Neural cell (in vitro differentiated cells): ENCODE data around the gene HIVEP3. TPM values are rescaled to one million over a fixed set of nuclear protein-coding genes. Genes with fewer than 3 reads are reported as not detected.

ENCODE experiments used
- H2AFZ ChIP-seq: fragments of 200-600, 300-800 bp; sonication (generic), shearing (Covaris generic); 2 replicates; pipeline ENCODE4 v1.6.0; 2014; ENCODE audit warnings: low read depth, mild to moderate bottlenecking, antibody characterized with exemption, low read length, moderate library complexity
- H3F3A ChIP-seq: fragments of 200-600 bp; shearing (Covaris generic); 2 replicates; pipeline ENCODE4 v1.6.1; 2016; ENCODE audit warnings: mild to moderate bottlenecking, moderate library complexity, mixed read lengths, antibody characterized with exemption, low read length; ENCODE audit not compliant: insufficient read depth, poor library complexity, severe bottlenecking
- H3K27ac ChIP-seq: fragments of 200-600, 300-800 bp; sonication (generic), shearing (Covaris generic); 2 replicates; pipeline ENCODE4 v1.5.1; 2014; ENCODE audit warnings: mild to moderate bottlenecking, low read length, moderate library complexity
- H3K27me3 ChIP-seq: fragments of 300-800, 200-600 bp; sonication (generic), shearing (Covaris generic); 2 replicates; pipeline ENCODE4 v1.6.0; 2014; ENCODE audit warnings: mild to moderate bottlenecking, low read depth, low read length, moderate library complexity; ENCODE audit not compliant: insufficient read depth
- H3K36me3 ChIP-seq: fragments of 300-800, 200-600 bp; sonication (generic), shearing (Covaris generic); 2 replicates; pipeline ENCODE4 v1.5.1; 2014; ENCODE audit warnings: mild to moderate bottlenecking, antibody characterized with exemption, low read length, moderate library complexity; ENCODE audit not compliant: insufficient read depth
- H3K4me2 ChIP-seq: fragments of 300-800, 200-600 bp; sonication (generic), shearing (Covaris generic); 2 replicates; pipeline ENCODE4 v1.6.0; 2014; ENCODE audit warnings: mild to moderate bottlenecking, low read length
- H3K4me3 ChIP-seq: fragments of 300-800, 200-600 bp; sonication (generic), shearing (Covaris generic); 2 replicates; pipeline ENCODE4 v1.5.1; 2014; ENCODE audit warnings: mild to moderate bottlenecking, low read length, moderate library complexity
- H3K79me2 ChIP-seq: fragments of 200-600 bp; shearing (Covaris generic); replicated peaks from 2 replicates; pipeline ENCODE4 v1.6.0; 2014; ENCODE audit warnings: mild to moderate bottlenecking, low read length, moderate library complexity; ENCODE audit not compliant: insufficient read depth
- H3K9ac ChIP-seq: fragments of 300-800, 200-600 bp; sonication (generic), shearing (Covaris generic); 2 replicates; pipeline ENCODE4 v1.6.1; 2016; ENCODE audit warnings: mild to moderate bottlenecking, low read length, mixed read lengths
- H3K9me2 ChIP-seq: fragments of 200-600 bp; shearing (Covaris generic); 2 replicates; pipeline ENCODE4 v1.6.1; 2016; ENCODE audit warnings: mild to moderate bottlenecking, low read length, mixed read lengths; ENCODE audit not compliant: insufficient read depth
- H3K9me3 ChIP-seq: fragments of 200-600, 300-800 bp; sonication (generic), shearing (Covaris generic); 2 replicates; pipeline ENCODE4 v1.6.1; 2016; ENCODE audit warnings: mild to moderate bottlenecking, mixed run types, low read length, moderate library complexity, mixed read lengths
- H4K20me1 ChIP-seq: fragments of 200-600 bp; shearing (Covaris generic); 2 replicates; pipeline ENCODE4 v1.6.1; 2016; ENCODE audit warnings: mild to moderate bottlenecking, mixed run types; ENCODE audit not compliant: insufficient read depth
- EP300 ChIP-seq: fragments of 450-650 bp; conservative IDR thresholded peaks from 2 replicates; pipeline ENCODE4 v1.6.1; 2014; ENCODE audit warnings: antibody characterized with exemption, mild to moderate bottlenecking, moderate library complexity; ENCODE audit not compliant: poor library complexity, severe bottlenecking
- EZH2 ChIP-seq: fragments of 200-600, 300-800 bp; shearing (Covaris generic), sonication (generic); IDR thresholded peaks from 2 replicates; pipeline ENCODE4 v1.6.1; 2014; ENCODE audit warnings: antibody characterized with exemption, low read length, borderline replicate concordance, mild to moderate bottlenecking; ENCODE audit not compliant: insufficient read depth, poor library complexity, severe bottlenecking
- MXI1 ChIP-seq: fragments of 450-650 bp; conservative IDR thresholded peaks from 2 replicates; pipeline ENCODE4 v1.6.1; 2014; ENCODE audit warnings: antibody characterized with exemption, mild to moderate bottlenecking; ENCODE audit not compliant: poor library complexity, severe bottlenecking
- POLR2AphosphoS5 ChIP-seq: IDR thresholded peaks from 2 replicates; pipeline ENCODE4 v1.6.1; 2012
- RAD21 ChIP-seq: fragments of 450-650 bp; conservative IDR thresholded peaks from 2 replicates; pipeline ENCODE4 v1.6.1; 2014; ENCODE audit warnings: antibody characterized with exemption, mild to moderate bottlenecking, moderate library complexity
- SMC3 ChIP-seq: fragments of 450-650 bp; conservative IDR thresholded peaks from 2 replicates; pipeline ENCODE4 v1.6.1; 2014; ENCODE audit warnings: antibody characterized with exemption, mild to moderate bottlenecking, moderate library complexity; ENCODE audit not compliant: poor library complexity
- TAF1 ChIP-seq: IDR thresholded peaks from 2 replicates; pipeline ENCODE4 v1.6.1; 2012; ENCODE audit warnings: low read depth
- polyA plus RNA-seq: library from polyadenylated mRNA; depleted of rRNA; stranded (reverse); fragments of >200 nt; gene quantifications from 2 replicates; pipeline ENCODE4 v1.2.3, GENCODE V29; 2014
- TF ChIP-seq, protein P1 (sequence below): IDR thresholded peaks from 2 replicates; pipeline ENCODE4 v1.6.1; 2012; ENCODE audit warnings: borderline replicate concordance
- TF ChIP-seq, protein P2 (sequence below): fragments of 450-650 bp; IDR thresholded peaks from 2 replicates; pipeline ENCODE4 v1.5.1; 2014; ENCODE audit warnings: antibody characterized with exemption, mild to moderate bottlenecking, moderate library complexity; ENCODE audit not compliant: poor library complexity, severe bottlenecking

HIVEP3 gene
- polyA plus RNA-seq, 1 donor from 2014 or later = 2.6 TPM

DNA sequence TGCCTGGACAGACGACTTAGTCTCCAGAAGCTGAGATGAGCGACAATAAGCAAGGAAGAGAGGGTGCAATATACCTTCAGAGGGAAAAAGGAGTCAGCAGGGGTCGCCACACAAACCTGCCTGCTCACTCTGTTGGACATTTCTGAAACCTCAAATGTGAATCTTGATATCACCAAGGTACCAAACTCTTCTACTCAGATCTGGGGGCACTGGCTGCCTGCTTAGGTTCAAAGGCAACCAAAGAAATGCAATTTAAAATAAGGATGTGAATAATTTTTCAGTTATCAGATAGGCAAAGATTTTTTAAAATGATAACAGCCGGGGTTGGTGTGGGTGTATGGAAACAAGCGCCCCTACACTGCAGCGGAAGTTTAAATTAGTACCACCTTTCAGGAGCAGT lies 164.2 kb downstream of the HIVEP3 start:
- no peaks in the 10 kb centered on the region for H3K9me3 ChIP-seq

DNA sequence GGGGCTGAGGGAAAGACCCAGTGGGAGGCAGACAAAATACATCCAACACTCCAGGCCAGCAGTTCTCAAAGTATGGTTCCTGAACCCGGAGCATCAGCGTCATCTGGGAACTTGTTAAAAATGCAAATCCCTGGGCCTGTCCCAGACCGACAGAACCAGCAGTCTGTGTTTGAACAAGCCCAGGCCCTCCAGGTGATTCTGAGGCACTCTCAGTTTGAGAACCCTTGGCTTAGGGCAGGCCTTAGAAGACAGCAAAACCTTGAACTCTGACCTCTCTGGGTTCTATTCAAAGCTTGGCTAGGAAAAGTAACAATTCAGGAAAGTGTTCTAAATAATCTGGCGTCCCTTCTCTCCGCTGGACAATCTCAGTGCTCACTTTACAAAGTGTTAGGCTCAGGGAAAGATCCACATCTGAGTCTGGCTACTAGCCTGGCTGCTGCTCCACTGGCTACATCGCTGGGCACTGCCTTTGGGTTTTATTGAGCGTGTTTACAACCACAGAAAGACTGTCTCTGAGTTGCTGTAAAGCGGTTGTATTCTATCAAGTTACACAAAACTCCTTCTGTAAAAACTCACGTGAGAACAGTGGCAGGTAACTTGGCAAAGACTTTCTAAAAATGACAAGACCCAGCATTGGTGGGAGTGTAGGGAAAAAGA lies 166.1 kb downstream of the HIVEP3 start:
- H4K20me1 ChIP-seq = no peaks in the 10 kb centered on the region
- no peaks in the 10 kb centered on the region for H3K79me2 ChIP-seq
- H3K4me3 ChIP-seq = no peak overlapping the region
- H3K4me2 ChIP-seq = no peak overlapping the region
- no peak overlapping the region for H3K27ac ChIP-seq
- H3K36me3 ChIP-seq = no peaks in the 10 kb centered on the region
- H3K27me3 ChIP-seq = no peaks in the 10 kb centered on the region
- no peaks in the 10 kb centered on the region for H3K9me3 ChIP-seq
- H3K9me2 ChIP-seq = no peaks in the 10 kb centered on the region
- H3K9ac ChIP-seq = no peak overlapping the region
- H3F3A ChIP-seq = no peaks in the 10 kb centered on the region
- TF ChIP-seq TAF1 (no peak), MXI1 (no peak), SMC3 (no peak), POLR2AphosphoS5 (no peak), EZH2 (no peak)
- TF ChIP-seq, protein P1, sequence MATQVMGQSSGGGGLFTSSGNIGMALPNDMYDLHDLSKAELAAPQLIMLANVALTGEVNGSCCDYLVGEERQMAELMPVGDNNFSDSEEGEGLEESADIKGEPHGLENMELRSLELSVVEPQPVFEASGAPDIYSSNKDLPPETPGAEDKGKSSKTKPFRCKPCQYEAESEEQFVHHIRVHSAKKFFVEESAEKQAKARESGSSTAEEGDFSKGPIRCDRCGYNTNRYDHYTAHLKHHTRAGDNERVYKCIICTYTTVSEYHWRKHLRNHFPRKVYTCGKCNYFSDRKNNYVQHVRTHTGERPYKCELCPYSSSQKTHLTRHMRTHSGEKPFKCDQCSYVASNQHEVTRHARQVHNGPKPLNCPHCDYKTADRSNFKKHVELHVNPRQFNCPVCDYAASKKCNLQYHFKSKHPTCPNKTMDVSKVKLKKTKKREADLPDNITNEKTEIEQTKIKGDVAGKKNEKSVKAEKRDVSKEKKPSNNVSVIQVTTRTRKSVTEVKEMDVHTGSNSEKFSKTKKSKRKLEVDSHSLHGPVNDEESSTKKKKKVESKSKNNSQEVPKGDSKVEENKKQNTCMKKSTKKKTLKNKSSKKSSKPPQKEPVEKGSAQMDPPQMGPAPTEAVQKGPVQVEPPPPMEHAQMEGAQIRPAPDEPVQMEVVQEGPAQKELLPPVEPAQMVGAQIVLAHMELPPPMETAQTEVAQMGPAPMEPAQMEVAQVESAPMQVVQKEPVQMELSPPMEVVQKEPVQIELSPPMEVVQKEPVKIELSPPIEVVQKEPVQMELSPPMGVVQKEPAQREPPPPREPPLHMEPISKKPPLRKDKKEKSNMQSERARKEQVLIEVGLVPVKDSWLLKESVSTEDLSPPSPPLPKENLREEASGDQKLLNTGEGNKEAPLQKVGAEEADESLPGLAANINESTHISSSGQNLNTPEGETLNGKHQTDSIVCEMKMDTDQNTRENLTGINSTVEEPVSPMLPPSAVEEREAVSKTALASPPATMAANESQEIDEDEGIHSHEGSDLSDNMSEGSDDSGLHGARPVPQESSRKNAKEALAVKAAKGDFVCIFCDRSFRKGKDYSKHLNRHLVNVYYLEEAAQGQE = no peak
- TF ChIP-seq, protein P2, sequence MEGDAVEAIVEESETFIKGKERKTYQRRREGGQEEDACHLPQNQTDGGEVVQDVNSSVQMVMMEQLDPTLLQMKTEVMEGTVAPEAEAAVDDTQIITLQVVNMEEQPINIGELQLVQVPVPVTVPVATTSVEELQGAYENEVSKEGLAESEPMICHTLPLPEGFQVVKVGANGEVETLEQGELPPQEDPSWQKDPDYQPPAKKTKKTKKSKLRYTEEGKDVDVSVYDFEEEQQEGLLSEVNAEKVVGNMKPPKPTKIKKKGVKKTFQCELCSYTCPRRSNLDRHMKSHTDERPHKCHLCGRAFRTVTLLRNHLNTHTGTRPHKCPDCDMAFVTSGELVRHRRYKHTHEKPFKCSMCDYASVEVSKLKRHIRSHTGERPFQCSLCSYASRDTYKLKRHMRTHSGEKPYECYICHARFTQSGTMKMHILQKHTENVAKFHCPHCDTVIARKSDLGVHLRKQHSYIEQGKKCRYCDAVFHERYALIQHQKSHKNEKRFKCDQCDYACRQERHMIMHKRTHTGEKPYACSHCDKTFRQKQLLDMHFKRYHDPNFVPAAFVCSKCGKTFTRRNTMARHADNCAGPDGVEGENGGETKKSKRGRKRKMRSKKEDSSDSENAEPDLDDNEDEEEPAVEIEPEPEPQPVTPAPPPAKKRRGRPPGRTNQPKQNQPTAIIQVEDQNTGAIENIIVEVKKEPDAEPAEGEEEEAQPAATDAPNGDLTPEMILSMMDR = no peak
- H2AFZ ChIP-seq = no peak overlapping the region

More for the DNA sequence above, 164.2 kb downstream of the HIVEP3 start:
- H3K27ac ChIP-seq = no peak overlapping the region
- H3K36me3 ChIP-seq = no peaks in the 10 kb centered on the region
- no peaks in the 10 kb centered on the region for H3K27me3 ChIP-seq
- no peak overlapping the region for H2AFZ ChIP-seq
- no peak overlapping the region for H3K4me3 ChIP-seq
- H3K9me2 ChIP-seq = no peaks in the 10 kb centered on the region
- H4K20me1 ChIP-seq = no peaks in the 10 kb centered on the region
- no peaks in the 10 kb centered on the region for H3K79me2 ChIP-seq
- TF ChIP-seq, protein P2 = no peak
- TF ChIP-seq RAD21 (no peak), EP300 (no peak), POLR2AphosphoS5 (no peak), SMC3 (no peak), TAF1 (no peak), EZH2 (no peak), MXI1 (no peak)
- TF ChIP-seq, protein P1 = no peak
- H3F3A ChIP-seq = no peaks in the 10 kb centered on the region
- no peak overlapping the region for H3K9ac ChIP-seq
- no peak overlapping the region for H3K4me2 ChIP-seq
